Trophoblast cell (in vitro differentiated cells and primary cell): ENCODE measurements around the gene CENPM.

Source experiments
- DNase-seq, 2 donors: peaks; one replicate each; pipeline ENCODE4 v3.0.0-alpha.2; 2016
- H2AFZ ChIP-seq: 2 replicates; pipeline ENCODE4 v1.6.1; 2013; ENCODE audit warnings: low read length, moderate library complexity, mild to moderate bottlenecking; ENCODE audit not compliant: insufficient read depth, poor library complexity
- H2AK5ac ChIP-seq: 2 replicates; pipeline ENCODE4 v1.6.1; 2013; ENCODE audit warnings: mild to moderate bottlenecking, low read length
- H2BK120ac ChIP-seq: 2 replicates; pipeline ENCODE4 v1.6.1; 2013; ENCODE audit warnings: low read length, mild to moderate bottlenecking, moderate library complexity; ENCODE audit not compliant: insufficient read depth, poor library complexity
- H2BK12ac ChIP-seq: 2 replicates; pipeline ENCODE4 v1.6.1; 2013; ENCODE audit warnings: mild to moderate bottlenecking, low read length, moderate library complexity
- H2BK5ac ChIP-seq: 2 replicates; pipeline ENCODE4 v1.6.1; 2013; ENCODE audit warnings: low read length, low read depth, moderate library complexity, mild to moderate bottlenecking; ENCODE audit not compliant: poor library complexity
- H3K14ac ChIP-seq: 2 replicates; pipeline ENCODE4 v1.6.1; 2013; ENCODE audit warnings: mild to moderate bottlenecking, low read length
- H3K18ac ChIP-seq: 2 replicates; pipeline ENCODE4 v1.6.1; 2013; ENCODE audit warnings: mild to moderate bottlenecking, low read length
- H3K23ac ChIP-seq: 2 replicates; pipeline ENCODE4 v1.6.1; 2013; ENCODE audit warnings: low read length
- H3K27ac ChIP-seq: 2 replicates; pipeline ENCODE4 v1.5.1; 2013; ENCODE audit warnings: low read depth, mild to moderate bottlenecking, inconsistent platforms, low read length, moderate library complexity
- H3K27me3 ChIP-seq: 2 replicates; pipeline ENCODE4 v1.6.1; 2013; ENCODE audit warnings: inconsistent platforms, mild to moderate bottlenecking, low read length, moderate library complexity; ENCODE audit not compliant: insufficient read depth
- H3K36me3 ChIP-seq, 2 experiments: 1 replicate in 1 of 2; 2 replicates in 1 of 2; pipeline ENCODE4 v1.6.1; 2013; ENCODE audit warnings: low read length in 2 of 2, mild to moderate bottlenecking in 2 of 2, moderate library complexity in 1 of 2; ENCODE audit not compliant: insufficient read depth in 2 of 2, control insufficient read depth in 1 of 2
- H3K4ac ChIP-seq: 2 replicates; pipeline ENCODE4 v1.6.1; 2013; ENCODE audit warnings: low read depth, mild to moderate bottlenecking, low read length, moderate library complexity
- H3K4me1 ChIP-seq, 2 experiments: 1 replicate in 1 of 2; 2 replicates in 1 of 2; pipeline ENCODE4 v1.6.1; 2013; ENCODE audit warnings: low read length in 2 of 2, mild to moderate bottlenecking in 2 of 2, moderate library complexity in 1 of 2; ENCODE audit not compliant: insufficient read depth in 2 of 2, control insufficient read depth in 1 of 2
- H3K4me2 ChIP-seq: 2 replicates; pipeline ENCODE4 v1.6.1; 2013; ENCODE audit warnings: inconsistent platforms, mild to moderate bottlenecking, low read length, moderate library complexity
- H3K4me3 ChIP-seq: 2 replicates; pipeline ENCODE4 v1.5.1; 2013; ENCODE audit warnings: mild to moderate bottlenecking, low read depth, low read length, inconsistent platforms
- H3K79me1 ChIP-seq: one replicate; pipeline ENCODE4 v1.6.1; 2013; ENCODE audit warnings: low read length
- H3K79me2 ChIP-seq: 2 replicates; pipeline ENCODE4 v1.6.1; 2013; ENCODE audit warnings: low read length, mild to moderate bottlenecking; ENCODE audit not compliant: control insufficient read depth, insufficient read depth, poor library complexity
- H3K9ac ChIP-seq: 2 replicates; pipeline ENCODE4 v1.6.1; 2013; ENCODE audit warnings: mild to moderate bottlenecking, low read length
- H3K9me3 ChIP-seq: 2 replicates; pipeline ENCODE4 v1.6.1; 2013; ENCODE audit warnings: low read depth, mild to moderate bottlenecking, control low read depth, inconsistent platforms, low read length; ENCODE audit not compliant: insufficient read depth
- H4K12ac ChIP-seq: 2 replicates; pipeline ENCODE4 v1.6.1; 2013; ENCODE audit warnings: low read depth, mild to moderate bottlenecking, low read length, moderate library complexity
- H4K8ac ChIP-seq: 2 replicates; pipeline ENCODE4 v1.6.1; 2013; ENCODE audit warnings: low read depth, mild to moderate bottlenecking, low read length, moderate library complexity
- H4K91ac ChIP-seq: one replicate; pipeline ENCODE4 v1.6.1; 2013; ENCODE audit warnings: low read depth, mild to moderate bottlenecking, low read length, moderate library complexity
- WGBS: extraction: QIAGEN DNeasy Blood & Tissue Kit; methylation state at CpG from one replicate; pipeline ENCODE4 v1.1.7; 2013; ENCODE audit warnings: missing lambda C conversion rate; ENCODE audit not compliant: insufficient read length, insufficient coverage; ENCODE audit errors: extremely low coverage; 5-methylcytosine and 5-hydroxymethylcytosine counted together

Gene CENPM

GRCh38 chr22:41899992-41900651 is 46.8 kb downstream of the CENPM start:
- Histone ChIP-seq H3K4me2 (no peak overlapping the region), H3K79me1 (no peaks in the 10 kb centered on the region), H2BK5ac (no peak overlapping the region), H2BK12ac (no peak overlapping the region), H4K12ac (no peak overlapping the region), H4K91ac (no peak overlapping the region), H3K4me1 (no peaks in the 10 kb centered on the region), H3K27ac (no peak overlapping the region), H3K4me3 (no peak overlapping the region), H2AK5ac (no peak overlapping the region), H3K36me3 (peaks cover 88% of the 10 kb centered on the region in 2 experiments), H4K8ac (no peak overlapping the region), H3K14ac (no peak overlapping the region), H3K9ac (no peak overlapping the region), H3K4ac (no peak overlapping the region), H3K79me2 (no peaks in the 10 kb centered on the region), H2BK120ac (no peak overlapping the region), H2AFZ (no peak overlapping the region), H3K23ac (no peak overlapping the region), H3K18ac (no peak overlapping the region), H3K27me3 (no peaks in the 10 kb centered on the region), H3K9me3 (no peaks in the 10 kb centered on the region)
- no peak for DNase-seq
- WGBS, result no CpG with 5 or more reads among the region's 13 CpGs

- H3K4me2 ChIP-seq, result no peak overlapping the region
- H4K91ac ChIP-seq, result no peak overlapping the region
- H3K27me3 ChIP-seq, result no peaks in the 10 kb centered on the region
- H3K79me2 ChIP-seq, result no peaks in the 10 kb centered on the region
- H3K27ac ChIP-seq, result no peak overlapping the region
- H2BK12ac ChIP-seq, result no peak overlapping the region
- no peak overlapping the region for H2BK5ac ChIP-seq
- H3K4me1 ChIP-seq, result no peaks in the 10 kb centered on the region
- H4K8ac ChIP-seq, result no peak overlapping the region
- H3K36me3 ChIP-seq, result peaks cover 85 to 87% of the 10 kb centered on the region in 2 experiments
- DNase-seq, result no peak
- H3K79me1 ChIP-seq, result no peaks in the 10 kb centered on the region
- no peak overlapping the region for H3K14ac ChIP-seq
- no peak overlapping the region for H3K9ac ChIP-seq
- H3K9me3 ChIP-seq, result peaks cover 1% of the 10 kb centered on the region
- H2BK120ac ChIP-seq, result no peak overlapping the region
- H3K18ac ChIP-seq, result no peak overlapping the region
- no peak overlapping the region for H3K4ac ChIP-seq
- no peak overlapping the region for H2AK5ac ChIP-seq
- no peak overlapping the region for H3K23ac ChIP-seq
- H4K12ac ChIP-seq, result no peak overlapping the region
- WGBS, result no CpG with 5 or more reads among the region's 5 CpGs
- no peak overlapping the region for H2AFZ ChIP-seq
- H3K4me3 ChIP-seq, result no peak overlapping the region
Observed at GRCh38 chr22:41899110-41899509, 47.8 kb downstream of the CENPM start.

- H3K4me2 ChIP-seq, result no peak overlapping the region
- H3K4ac ChIP-seq, result no peak overlapping the region
- peak overlapping the region; percentile 39 for H3K4me3 ChIP-seq
- no CpG with 5 or more reads among the region's 11 CpGs for WGBS
- H4K12ac ChIP-seq, result no peak overlapping the region
- no peak overlapping the region for H4K91ac ChIP-seq
- no peak overlapping the region for H4K8ac ChIP-seq
- peaks cover 84 to 85% of the 10 kb centered on the region in 2 experiments for H3K36me3 ChIP-seq
- no peak overlapping the region for H2AK5ac ChIP-seq
- no peak overlapping the region for H2BK5ac ChIP-seq
- no peak overlapping the region for H3K14ac ChIP-seq
- no peak overlapping the region for H2BK120ac ChIP-seq
- H2AFZ ChIP-seq, result no peak overlapping the region
- no peak overlapping the region for H2BK12ac ChIP-seq
- H3K4me1 ChIP-seq, result no peaks in the 10 kb centered on the region
- no peak overlapping the region for H3K18ac ChIP-seq
- H3K23ac ChIP-seq, result no peak overlapping the region
- H3K9ac ChIP-seq, result no peak overlapping the region
- no peaks in the 10 kb centered on the region for H3K27me3 ChIP-seq
- no peak for DNase-seq
- H3K79me2 ChIP-seq, result no peaks in the 10 kb centered on the region
- H3K79me1 ChIP-seq, result no peaks in the 10 kb centered on the region
- no peak overlapping the region for H3K27ac ChIP-seq
- peaks cover 1% of the 10 kb centered on the region for H3K9me3 ChIP-seq
Observed at GRCh38 chr22:41898645-41899044, 48.3 kb downstream of the CENPM start.

GRCh38 chr22:41893591-41894375 is 53.2 kb downstream of the CENPM start:
- DNase-seq, result no peak

More at GRCh38 chr22:41893591-41894375, 53.2 kb downstream of the CENPM start:
- H2BK5ac ChIP-seq, result no peak overlapping the region
- no peak overlapping the region for H3K9ac ChIP-seq
- no peaks in the 10 kb centered on the region for H3K79me2 ChIP-seq
- H4K8ac ChIP-seq, result no peak overlapping the region
- no peak overlapping the region for H2BK12ac ChIP-seq
- no peak overlapping the region for H3K14ac ChIP-seq
- H3K4me1 ChIP-seq, result no peaks in the 10 kb centered on the region
- no peak overlapping the region for H3K4me3 ChIP-seq
- H4K12ac ChIP-seq, result no peak overlapping the region
- no peak overlapping the region for H2AFZ ChIP-seq
- H4K91ac ChIP-seq, result no peak overlapping the region
- WGBS, result no CpG with 5 or more reads among the region's 7 CpGs
- H2AK5ac ChIP-seq, result no peak overlapping the region
- H3K36me3 ChIP-seq, result peaks cover 77 to 78% of the 10 kb centered on the region in 2 experiments
- no peak overlapping the region for H3K18ac ChIP-seq
- no peaks in the 10 kb centered on the region for H3K79me1 ChIP-seq
- H3K4ac ChIP-seq, result no peak overlapping the region
- H2BK120ac ChIP-seq, result no peak overlapping the region
- no peak overlapping the region for H3K23ac ChIP-seq
- H3K4me2 ChIP-seq, result no peak overlapping the region
- H3K9me3 ChIP-seq, result peaks cover 1% of the 10 kb centered on the region
- H3K27me3 ChIP-seq, result no peaks in the 10 kb centered on the region
- no peak overlapping the region for H3K27ac ChIP-seq
